NCI-H2081 (cell line): ENCODE results near the gene STAC.

Experiments
- DNase-seq, 2 experiments: peaks; one replicate each; lab custom pipeline; 2025; lab: John Stamatoyannopoulos, UW

The STAC gene

DNA sequence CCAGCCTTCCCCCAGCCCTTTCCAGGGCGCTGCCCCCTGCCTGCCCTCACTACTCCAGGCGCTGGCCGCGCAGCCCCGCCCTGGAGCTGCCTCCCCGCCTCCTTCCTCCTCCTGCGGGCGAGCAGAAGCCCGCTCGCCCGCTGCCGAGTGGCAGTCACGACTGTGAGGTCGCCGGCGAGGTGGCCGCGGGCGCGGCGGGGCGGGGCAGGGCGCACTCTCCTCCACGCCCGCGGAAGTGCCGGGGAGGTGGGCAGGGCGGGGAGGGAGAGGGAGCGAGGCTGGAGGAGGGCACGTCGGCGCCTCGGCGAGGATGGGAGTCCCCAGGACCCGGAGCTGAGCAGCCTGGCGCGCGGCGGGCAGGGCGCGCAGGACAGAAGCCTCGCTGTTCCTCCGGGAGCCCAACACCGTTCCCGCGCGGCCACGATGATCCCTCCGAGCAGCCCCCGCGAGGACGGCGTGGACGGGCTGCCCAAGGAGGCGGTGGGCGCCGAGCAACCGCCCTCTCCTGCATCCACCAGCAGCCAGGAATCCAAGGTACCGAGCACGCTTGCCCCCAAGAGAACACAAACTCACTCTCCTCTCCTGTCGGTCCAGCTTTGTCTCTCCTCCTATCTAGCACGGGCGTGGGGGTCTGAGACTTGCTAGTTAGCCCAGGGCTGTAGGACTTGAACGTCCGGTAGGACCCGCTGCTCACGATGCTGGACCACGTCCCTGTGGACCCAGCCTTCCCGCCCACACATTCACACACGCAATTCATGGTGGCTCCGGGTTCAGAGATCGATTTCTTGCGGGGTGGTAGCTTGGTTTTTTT, at the start of gene STAC:
Gene STAC (plus strand): TSS at position 284 of the 811 bp plus-strand sequence. CDS start 140 bp downstream, at position 424.
- DNase-seq: peak; percentile 43 to 66

DNA sequence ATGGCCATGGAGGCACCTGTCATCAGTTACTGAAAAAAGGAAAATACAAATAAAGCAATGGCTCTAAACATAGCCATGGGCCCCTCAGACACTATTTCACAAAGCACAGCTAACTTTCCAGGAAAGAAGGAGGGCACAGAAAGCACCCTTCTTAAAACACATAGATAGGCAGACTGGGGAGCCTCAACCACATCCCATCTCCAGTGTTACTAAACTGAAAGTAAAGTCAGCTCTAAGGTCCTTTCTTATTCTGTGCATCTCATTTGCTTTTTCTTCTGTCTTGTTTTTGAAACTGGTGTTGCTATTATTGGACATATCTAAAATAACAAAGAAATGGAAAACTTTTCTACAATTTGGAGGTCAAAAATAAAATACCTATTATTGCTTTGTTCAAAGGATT, 48.2 kb upstream of the STAC start:
- DNase-seq: no peak

GRCh38 chr3:36362216-36362615, 18.1 kb upstream of the STAC start:
- DNase-seq: no peak

GRCh38 chr3:36362973-36363372, 17.3 kb upstream of the STAC start:
- DNase-seq: no peak

- DNase-seq: no peak
These were observed 16.0 kb upstream of the STAC start for GRCh38 chr3:36364260-36364659.

GRCh38 chr3:36365829-36366228, 14.5 kb upstream of the STAC start:
- no peak for DNase-seq

- DNase-seq: no peak
These were observed 14.0 kb upstream of the STAC start for GRCh38 chr3:36366308-36366707.

- no peak for DNase-seq
These were observed 12.3 kb upstream of the STAC start for GRCh38 chr3:36367912-36368573.

DNA sequence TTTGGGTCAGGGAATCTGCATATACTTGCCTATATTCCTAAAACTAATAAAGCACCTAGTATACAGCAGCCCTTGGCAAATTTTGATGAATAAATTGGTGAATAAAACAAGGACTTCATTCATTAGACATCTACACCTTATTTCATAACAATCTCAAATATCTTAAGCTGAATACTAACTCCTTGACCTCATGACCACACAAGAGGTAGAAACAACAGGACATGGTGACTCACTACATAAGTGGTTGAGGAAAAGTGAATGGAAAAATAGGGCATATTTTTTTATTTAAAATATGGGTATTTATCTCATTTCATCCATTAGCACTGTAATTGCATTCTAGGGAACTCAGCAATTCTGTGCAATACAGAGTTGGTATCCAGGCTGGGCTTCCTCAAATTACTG, 7.8 kb upstream of the STAC start:
- DNase-seq: no peak

- no peak for DNase-seq
These were observed 7.2 kb upstream of the STAC start for GRCh38 chr3:36373084-36373483.

DNA sequence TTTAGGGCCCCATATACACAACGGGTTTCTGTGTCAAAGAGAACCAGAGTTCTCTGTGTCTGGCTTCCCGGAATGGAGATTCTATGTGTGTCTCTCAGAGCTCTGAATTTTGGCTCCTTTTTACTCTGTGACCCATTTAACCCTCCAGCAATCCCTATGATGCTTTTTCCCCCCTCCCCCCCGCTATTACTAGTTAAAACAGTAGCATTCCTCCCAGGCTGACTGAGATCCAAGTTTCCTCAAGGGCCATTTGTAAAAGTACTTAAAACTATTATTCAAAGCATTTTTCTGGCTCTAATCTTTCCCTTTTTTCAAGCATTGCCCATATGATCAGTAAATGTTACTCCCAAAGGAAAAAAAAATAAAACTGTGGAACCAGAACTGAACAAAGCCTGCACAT, 6.6 kb upstream of the STAC start:
- DNase-seq: no peak

- DNase-seq: no peak
These were observed 458 bp upstream of the STAC start for GRCh38 chr3:36379872-36380220.

DNA sequence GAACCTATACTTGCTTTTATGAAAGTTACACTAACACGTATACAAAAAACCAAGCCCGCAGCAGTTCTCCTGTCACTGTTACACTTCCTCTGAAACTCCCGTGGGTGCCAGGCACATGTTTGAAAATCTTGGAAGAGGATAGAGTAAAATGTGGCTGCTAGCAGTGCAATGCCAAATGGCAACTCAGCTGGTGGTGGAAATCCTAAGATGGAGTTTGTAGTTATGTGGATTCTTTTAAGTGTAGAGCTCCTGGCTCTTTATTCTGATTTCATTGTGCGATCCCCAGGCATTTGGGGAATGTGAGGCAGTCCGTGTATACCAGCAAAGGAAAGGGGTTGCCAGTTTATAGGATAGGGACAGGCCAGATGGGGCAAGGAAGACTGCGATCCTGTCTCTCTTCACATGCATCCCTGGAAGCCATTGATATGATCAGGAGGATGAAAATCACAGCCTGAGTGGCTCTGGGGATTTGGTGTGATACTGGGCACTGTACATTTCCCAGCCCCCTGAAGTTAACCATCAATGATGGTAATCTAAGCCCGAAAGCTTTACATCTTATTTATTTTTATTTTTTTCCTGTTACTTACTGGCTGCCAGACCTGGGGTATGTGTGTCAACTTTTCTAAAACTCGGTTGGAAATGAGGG, 1.1 kb downstream of the STAC start:
- DNase-seq: no peak

- DNase-seq: no peak
These were observed 13.3 kb downstream of the STAC start for GRCh38 chr3:36393563-36393962.

- DNase-seq: no peak
These were observed 13.9 kb downstream of the STAC start for GRCh38 chr3:36394176-36394575.

DNA sequence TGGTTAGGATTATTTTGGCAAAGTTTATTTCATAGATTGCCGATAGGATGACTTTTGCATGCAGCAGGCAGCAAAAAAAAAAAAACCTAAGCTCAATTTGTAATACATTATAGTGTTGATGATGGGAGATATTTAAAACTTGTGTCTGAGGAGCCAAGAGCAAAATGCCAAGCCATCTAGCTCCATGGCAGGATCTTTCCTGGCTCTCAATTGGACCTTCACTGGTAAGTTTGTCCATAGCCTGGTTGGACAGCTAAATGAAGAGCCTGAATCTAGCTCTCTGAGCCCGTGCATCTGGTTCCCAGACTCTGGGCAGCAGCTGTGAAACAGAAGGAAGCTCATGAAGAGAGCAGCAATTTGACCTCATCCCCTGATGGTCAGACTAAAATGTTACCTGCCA, 17.5 kb downstream of the STAC start:
- DNase-seq: no peak

- DNase-seq: no peak
These were observed 19.6 kb downstream of the STAC start for GRCh38 chr3:36399933-36400332.

DNA sequence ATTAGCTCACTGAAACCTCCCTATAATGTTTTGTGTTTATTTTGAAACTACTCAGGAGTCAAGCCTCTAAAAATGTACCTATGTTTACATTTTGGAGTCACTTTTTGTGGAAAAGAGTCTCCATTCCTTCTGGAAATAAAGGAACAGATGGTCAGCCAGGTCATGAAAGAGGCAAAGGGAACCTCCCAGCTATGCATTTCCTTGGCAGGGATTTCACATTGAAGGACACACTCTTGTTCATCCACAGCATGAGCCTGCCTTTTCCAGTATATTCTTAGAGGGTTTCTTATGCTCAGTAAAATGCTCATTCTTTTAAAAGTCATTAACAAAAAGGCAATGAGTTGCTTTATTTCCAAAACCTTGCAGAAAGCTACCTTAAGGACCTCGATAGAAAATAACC, 20.8 kb downstream of the STAC start:
- no peak for DNase-seq

GRCh38 chr3:36403661-36404060, 23.4 kb downstream of the STAC start:
- DNase-seq: no peak

- no peak for DNase-seq
These were observed 24.9 kb downstream of the STAC start for GRCh38 chr3:36405190-36405589.

- DNase-seq: no peak
These were observed 27.8 kb downstream of the STAC start for GRCh38 chr3:36408146-36408545.

- DNase-seq: no peak
These were observed 29.6 kb downstream of the STAC start for GRCh38 chr3:36409862-36410261.

GRCh38 chr3:36411587-36411986, 31.3 kb downstream of the STAC start:
- DNase-seq: no peak
